HG02759 (cell line): ENCODE results near the gene TFDP1.

Experiments
- ATAC-seq: cut with Tn5 transposase; IDR thresholded peaks from one replicate; pipeline ENCODE4 v1.9.1; 2021; ENCODE audit warnings: mild to moderate bottlenecking, moderate library complexity; ENCODE audit not compliant: unreplicated experiment

The TFDP1 gene

GRCh38 chr13:113628291-113629270 lies 44.0 kb downstream of the TFDP1 start:
- ATAC-seq: no peak

GRCh38 chr13:113629866-113630265 lies 45.3 kb downstream of the TFDP1 start:
- ATAC-seq: no peak

- no peak for ATAC-seq
These were observed 45.7 kb downstream of the TFDP1 start for GRCh38 chr13:113630296-113630695.

- ATAC-seq: no peak
These were observed 46.3 kb downstream of the TFDP1 start for GRCh38 chr13:113630804-113631203.

GRCh38 chr13:113631341-113632095 lies 47.0 kb downstream of the TFDP1 start:
- no peak for ATAC-seq

GRCh38 chr13:113632706-113633484 lies 48.3 kb downstream of the TFDP1 start:
- ATAC-seq: no peak

- ATAC-seq: no peak
These were observed 48.9 kb downstream of the TFDP1 start for GRCh38 chr13:113633485-113633873.

- no peak for ATAC-seq
These were observed 49.9 kb downstream of the TFDP1 start for GRCh38 chr13:113634279-113635047.

GRCh38 chr13:113635048-113635420 lies 50.5 kb downstream of the TFDP1 start:
- ATAC-seq: no peak

- no peak for ATAC-seq
These were observed 51.2 kb downstream of the TFDP1 start for GRCh38 chr13:113635709-113636108.

GRCh38 chr13:113636266-113636963 lies 51.9 kb downstream of the TFDP1 start:
- ATAC-seq: no peak

GRCh38 chr13:113637262-113638160 lies 53.0 kb downstream of the TFDP1 start:
- ATAC-seq: no peak

GRCh38 chr13:113638173-113638746 lies 53.7 kb downstream of the TFDP1 start:
- ATAC-seq: no peak

- ATAC-seq: no peak
These were observed 54.3 kb downstream of the TFDP1 start for GRCh38 chr13:113638806-113639205.

GRCh38 chr13:113639616-113640262 lies 55.2 kb downstream of the TFDP1 start:
- ATAC-seq: no peak

GRCh38 chr13:113641426-113641825 lies 56.9 kb downstream of the TFDP1 start:
- ATAC-seq: no peak

GRCh38 chr13:113642563-113642962 lies 58.0 kb downstream of the TFDP1 start:
- ATAC-seq: no peak

- no peak for ATAC-seq
These were observed 59.0 kb downstream of the TFDP1 start for GRCh38 chr13:113643593-113643992.
